Measurements from ENCODE around the gene AMACR.

Gene AMACR

GRCh38 chr5:34045996-34046395 is 38.1 kb upstream of the AMACR start:
- Histone ChIP-seq H3K4me3 (ENCODE audit: low read depth in 1 of 2, low read length in 1 of 2) (no peak overlapping the region), H3K9me3 (no peaks in the 10 kb centered on the region), H3K27me3 (no peaks in the 10 kb centered on the region), H3K4me1 (ENCODE audit: control insufficient read depth in 1 of 2, insufficient read depth in 1 of 2, low read depth in 1 of 2, low read length in 1 of 2) (peaks cover 76 to 81% of the 10 kb centered on the region in 2 experiments), H3K36me3 (no peaks in the 10 kb centered on the region), H3K27ac (peak overlapping the region; percentile 81)
- TF ChIP-seq CTCF (IDR thresholded peaks at IDR 0.05): no peak

- H3K4me3 ChIP-seq (ENCODE audit: low read depth in 1 of 2, low read length in 1 of 2): no peak overlapping the region
- TF ChIP-seq CTCF (IDR thresholded peaks at IDR 0.05): no peak
- H3K36me3 ChIP-seq: no peaks in the 10 kb centered on the region
- no peaks in the 10 kb centered on the region for H3K9me3 ChIP-seq
- H3K27ac ChIP-seq: peak overlapping the region; percentile 88
- peaks cover 85 to 89% of the 10 kb centered on the region in 2 experiments for H3K4me1 ChIP-seq (ENCODE audit: control insufficient read depth in 1 of 2, insufficient read depth in 1 of 2, low read depth in 1 of 2, low read length in 1 of 2)
- no peaks in the 10 kb centered on the region for H3K27me3 ChIP-seq
Observed at GRCh38 chr5:34045023-34045422, 37.2 kb upstream of the AMACR start.

GRCh38 chr5:34043099-34043876 is 35.4 kb upstream of the AMACR start, which contains the start of gene C1QTNF3:
Gene C1QTNF3 (minus strand): TSS chr5:34043213. CDS start chr5:34043125, 88 bp downstream.
- TF ChIP-seq CTCF (IDR thresholded peaks at IDR 0.05): no peak
- Histone ChIP-seq H3K27ac (peak within 1 kb of the TSS; percentile 88), H3K27me3 (no peaks in the 10 kb centered on the region), H3K4me1 (ENCODE audit: control insufficient read depth in 1 of 2, insufficient read depth in 1 of 2, low read depth in 1 of 2, low read length in 1 of 2) (peaks cover 91 to 92% of the 10 kb centered on the region in 2 experiments), H3K9me3 (no peaks in the 10 kb centered on the region), H3K4me3 (ENCODE audit: low read depth in 1 of 2, low read length in 1 of 2) (peak within 1 kb of the TSS; percentile 18 to 33), H3K36me3 (no peaks in the 10 kb centered on the region)

- H3K27ac ChIP-seq: peak overlapping the region; percentile 88
- no peaks in the 10 kb centered on the region for H3K27me3 ChIP-seq
- H3K36me3 ChIP-seq: no peaks in the 10 kb centered on the region
- no peak for TF ChIP-seq CTCF (IDR thresholded peaks at IDR 0.05)
- H3K4me1 ChIP-seq (ENCODE audit: control insufficient read depth in 1 of 2, insufficient read depth in 1 of 2, low read depth in 1 of 2, low read length in 1 of 2): peaks cover 81 to 82% of the 10 kb centered on the region in 2 experiments
- peak overlapping the region; percentile 9 to 33 for H3K4me3 ChIP-seq (ENCODE audit: low read depth in 1 of 2, low read length in 1 of 2)
- H3K9me3 ChIP-seq: no peaks in the 10 kb centered on the region
Observed at GRCh38 chr5:34042321-34042720, 34.5 kb upstream of the AMACR start.

- H3K9me3 ChIP-seq: no peaks in the 10 kb centered on the region
- no peak for TF ChIP-seq CTCF (IDR thresholded peaks at IDR 0.05)
- H3K4me1 ChIP-seq (ENCODE audit: control insufficient read depth in 1 of 2, insufficient read depth in 1 of 2, low read depth in 1 of 2, low read length in 1 of 2): peaks cover 72 to 73% of the 10 kb centered on the region in 2 experiments
- H3K27me3 ChIP-seq: no peaks in the 10 kb centered on the region
- no peaks in the 10 kb centered on the region for H3K36me3 ChIP-seq
- peak overlapping the region; percentile 88 for H3K27ac ChIP-seq
- H3K4me3 ChIP-seq (ENCODE audit: low read depth in 1 of 2, low read length in 1 of 2): no peak overlapping the region
Observed at GRCh38 chr5:34041247-34041972, 33.6 kb upstream of the AMACR start.
